OCI-LY7 (cell line): ENCODE results near the gene RAB6B. TPM values are rescaled to one million over a fixed set of nuclear protein-coding genes. Genes with fewer than 3 reads are reported as not detected.

Experiments used
- BruUV-seq: library from RNA; stranded (reverse); fragments of 400-500 nt; replicated peaks from 2 replicates; lab custom pipeline; 2021; lab: Mats Ljungman, UMichigan
- CTCF ChIA-PET: fragments of 300-600 bp; sonication (Branson Sonifier 250); formaldehyde crosslinking; loops from one replicate; lab custom pipeline; 2022; ENCODE audit warnings: antibody characterized with exemption; ENCODE audit not compliant: unreplicated experiment; lab: Charles Lee
- POLR2A ChIA-PET: fragments of 300-600 bp; sonication (Branson Sonifier 250); formaldehyde crosslinking; loops from one replicate; lab custom pipeline; 2022; ENCODE audit warnings: antibody characterized with exemption; lab: Charles Lee
- DNase-seq: peaks from one replicate; pipeline ENCODE4 v3.0.0-alpha.2; 2015; ENCODE audit warnings: low spot score
- H2AFZ ChIP-seq: fragments of 200-600 bp; sonication (generic), shearing (Covaris generic); 2 replicates; pipeline ENCODE4 v1.6.1; 2014; ENCODE audit warnings: mild to moderate bottlenecking, antibody characterized with exemption, low read length, moderate library complexity
- H3K27ac ChIP-seq: fragments of 200-600 bp; sonication (generic); 2 replicates; pipeline ENCODE4 v1.5.1; 2014; ENCODE audit warnings: mixed run types, low read depth, mild to moderate bottlenecking, moderate library complexity, low read length, inconsistent platforms; ENCODE audit not compliant: poor library complexity, severe bottlenecking
- H3K36me3 ChIP-seq: fragments of 200-600 bp; sonication (generic); 2 replicates; pipeline ENCODE4 v1.6.1; 2014; ENCODE audit warnings: mild to moderate bottlenecking, antibody characterized with exemption, low read length, moderate library complexity, mixed read lengths; ENCODE audit not compliant: insufficient read depth
- H3K4me1 ChIP-seq: fragments of 200-600 bp; sonication (generic); 2 replicates; pipeline ENCODE4 v1.5.1; 2014; ENCODE audit warnings: mild to moderate bottlenecking, low read length; ENCODE audit not compliant: insufficient read depth, poor library complexity, severe bottlenecking
- H3K4me2 ChIP-seq: fragments of 200-600 bp; sonication (generic); 2 replicates; pipeline ENCODE4 v1.6.1; 2014; ENCODE audit warnings: mild to moderate bottlenecking, low read length
- H3K4me3 ChIP-seq: fragments of 200-600 bp; sonication (generic); 2 replicates; pipeline ENCODE4 v1.5.1; 2014; ENCODE audit warnings: mild to moderate bottlenecking, low read depth, low read length; ENCODE audit not compliant: poor library complexity, severe bottlenecking
- H3K79me2 ChIP-seq: fragments of 200-600 bp; sonication (generic); 2 replicates; pipeline ENCODE4 v1.6.1; 2016; ENCODE audit warnings: low read depth, mild to moderate bottlenecking, low read length, moderate library complexity, mixed read lengths; ENCODE audit not compliant: insufficient read depth
- H3K9me2 ChIP-seq: fragments of 200-600 bp; sonication (generic); 2 replicates; pipeline ENCODE4 v1.6.1; 2016; ENCODE audit warnings: mild to moderate bottlenecking, low read length, mixed read lengths; ENCODE audit not compliant: insufficient read depth
- H3K9me3 ChIP-seq: fragments of 200-600 bp; sonication (generic); 2 replicates; pipeline ENCODE4 v1.6.1; 2014; ENCODE audit warnings: mild to moderate bottlenecking, mixed run types, low read length, mixed read lengths
- H4K20me1 ChIP-seq: fragments of 200-600 bp; sonication (generic); 2 replicates; pipeline ENCODE4 v1.6.1; 2014; ENCODE audit warnings: mild to moderate bottlenecking, antibody characterized with exemption, low read length, moderate library complexity, mixed read lengths; ENCODE audit not compliant: insufficient read depth
- CTCF ChIP-seq: fragments of 200-600 bp; sonication (generic); conservative IDR thresholded peaks from 2 replicates; pipeline ENCODE4 v1.5.1; 2014; ENCODE audit warnings: mild to moderate bottlenecking, antibody characterized with exemption, low read length, moderate library complexity, mixed read lengths
- EZH2phosphoT487 ChIP-seq: fragments of 200-600 bp; sonication (generic); IDR thresholded peaks from 2 replicates; pipeline ENCODE4 v1.6.1; 2018; ENCODE audit warnings: low read depth, borderline replicate concordance, mild to moderate bottlenecking, mixed run types, antibody characterized with exemption, low read length, moderate library complexity, mixed read lengths
- intact Hi-C: fragments of 100-400 bp; cut with micrococcal nuclease; formaldehyde crosslinking; loops from one replicate; pipeline ENCODE4 v1.10.0; 2022; ENCODE audit not compliant: unreplicated experiment
- total RNA-seq, 2 experiments: library from RNA; depleted of rRNA in 1 of 2; stranded (reverse); fragments of >200 nt in 1 of 2; shearing (Covaris generic) in 1 of 2; gene quantifications; 2 replicates each; pipeline ENCODE4 v1.2.3, GENCODE V29; 2014 to 2022

RAB6B gene
- total RNA-seq, 2 experiments from 2014 or later = not detected

- H3K4me3 ChIP-seq = no peak overlapping the region
- no peaks in the 10 kb centered on the region for H3K9me2 ChIP-seq
- H3K4me1 ChIP-seq = no peaks in the 10 kb centered on the region
- no peak overlapping the region for H2AFZ ChIP-seq
- no peaks in the 10 kb centered on the region for H3K9me3 ChIP-seq
- POLR2A ChIA-PET = interaction anchor here (0.5 to 1.3 kb wide), 2 partner anchors 11 to 1211 kb away, joined by 3 read pairs; no protein-coding TSS in a partner anchor
- no peak for DNase-seq
- no peaks in the 10 kb centered on the region for H4K20me1 ChIP-seq
- no peaks in the 10 kb centered on the region for H3K79me2 ChIP-seq
- CTCF ChIA-PET = no interaction called here
- no peak overlapping the region for H3K27ac ChIP-seq
- intact Hi-C loops = no loop called here
- TF ChIP-seq EZH2phosphoT487 (no peak), CTCF (no peak)
- no peaks in the 10 kb centered on the region for H3K36me3 ChIP-seq
- BruUV-seq = no TSS peak
- no peak overlapping the region for H3K4me2 ChIP-seq
These were observed 26.8 kb downstream of the RAB6B start for GRCh38 chr3:133868758-133869475.

GRCh38 chr3:133868186-133868585, 27.5 kb downstream of the RAB6B start:
- H3K9me3 ChIP-seq = no peaks in the 10 kb centered on the region
- no peaks in the 10 kb centered on the region for H3K4me1 ChIP-seq
- no peaks in the 10 kb centered on the region for H3K36me3 ChIP-seq
- H3K27ac ChIP-seq = no peak overlapping the region
- H3K79me2 ChIP-seq = no peaks in the 10 kb centered on the region
- H3K4me3 ChIP-seq = no peak overlapping the region
- CTCF ChIA-PET = interaction anchor here (0.6 kb wide), 1 partner anchor 291 kb away, joined by 3 read pairs; no protein-coding TSS in a partner anchor
- H3K4me2 ChIP-seq = no peak overlapping the region
- no peaks in the 10 kb centered on the region; the same call in 1 of the 2 replicates for H4K20me1 ChIP-seq
- H3K9me2 ChIP-seq = no peaks in the 10 kb centered on the region
- no peak for DNase-seq
- POLR2A ChIA-PET = interaction anchor here (1.3 kb wide), 1 partner anchor 12 kb away, joined by 3 read pairs; no protein-coding TSS in a partner anchor
- intact Hi-C loops = no loop called here
- no peak overlapping the region for H2AFZ ChIP-seq
- TF ChIP-seq EZH2phosphoT487 (no peak), CTCF (no peak)
- no TSS peak for BruUV-seq

DNA sequence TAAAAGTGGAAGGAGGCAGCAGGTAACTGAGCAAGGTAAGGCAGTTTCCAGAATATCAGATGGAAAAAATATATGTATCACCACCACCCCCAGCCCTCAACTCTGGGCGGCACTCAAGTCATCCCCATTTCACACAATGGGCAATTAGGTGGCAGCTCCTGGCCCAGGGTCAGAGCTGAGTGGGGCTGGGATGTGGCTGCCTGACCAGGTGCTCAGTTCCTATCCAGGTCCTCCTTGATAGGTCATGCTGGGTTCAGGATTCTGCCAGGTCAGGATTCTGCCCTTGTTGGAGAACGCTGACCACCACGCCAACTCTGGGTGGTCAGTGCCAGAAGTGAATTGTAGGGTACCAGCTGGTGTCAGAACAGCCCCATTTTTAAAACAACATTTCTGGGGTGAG, 29.5 kb downstream of the RAB6B start:
- Histone ChIP-seq H3K27ac (no peak overlapping the region), H4K20me1 (no peaks in the 10 kb centered on the region; the same call in 1 of the 2 replicates), H3K4me3 (no peak overlapping the region), H3K9me3 (no peaks in the 10 kb centered on the region), H3K79me2 (no peaks in the 10 kb centered on the region), H2AFZ (no peak overlapping the region), H3K36me3 (no peaks in the 10 kb centered on the region), H3K4me1 (no peaks in the 10 kb centered on the region), H3K9me2 (no peaks in the 10 kb centered on the region), H3K4me2 (no peak overlapping the region)
- intact Hi-C loops = no loop called here
- ChIA-PET CTCF (no interaction called here), POLR2A (interaction anchor here (0.6 kb wide), 1 partner anchor 63 kb away, joined by 3 read pairs; no protein-coding TSS in a partner anchor)
- TF ChIP-seq CTCF (no peak), EZH2phosphoT487 (no peak)
- no peak for DNase-seq
- BruUV-seq = no TSS peak
